OCI-LY7 (cell line): Measurements from ENCODE around the gene BSND.

Experiments used
- CTCF ChIP-seq: fragments of 200-600 bp; sonication (generic); conservative IDR thresholded peaks from 2 replicates; pipeline ENCODE4 v1.5.1; 2014; ENCODE audit warnings: mild to moderate bottlenecking, antibody characterized with exemption, low read length, moderate library complexity, mixed read lengths
- EZH2phosphoT487 ChIP-seq: fragments of 200-600 bp; sonication (generic); IDR thresholded peaks from 2 replicates; pipeline ENCODE4 v1.6.1; 2018; ENCODE audit warnings: low read depth, borderline replicate concordance, mild to moderate bottlenecking, mixed run types, antibody characterized with exemption, low read length, moderate library complexity, mixed read lengths

GRCh38 chr1:55000110-55001085 is 1.7 kb downstream of the BSND start:
- TF ChIP-seq EZH2phosphoT487 (no peak), CTCF (no peak)
